NOMO-1 treated with dmso at 0.1 percent for 144 hours (cell line): ENCODE results near the gene SRP68.
"Not testable (repeated sequence)": the region's sequence is repeated elsewhere in the genome, so short reads cannot be mapped to it uniquely, and the experiment has no call there.

Experiments used
- DNase-seq: peaks from one replicate; lab custom pipeline; 2025; ENCODE audit not compliant: unreplicated experiment; lab: John Stamatoyannopoulos, UW

SRP68 gene

GRCh38 chr17:76077584-76078110 lies 5.3 kb upstream of the SRP68 start:
- no peak for DNase-seq

- no peak for DNase-seq
These were observed 4.7 kb upstream of the SRP68 start for GRCh38 chr17:76076765-76077583.

GRCh38 chr17:76076146-76076764 lies 3.9 kb upstream of the SRP68 start:
- DNase-seq = no peak

- peak; percentile 33 for DNase-seq
These were observed 3.2 kb upstream of the SRP68 start for GRCh38 chr17:76075364-76076145.

GRCh38 chr17:76074390-76075363 lies 2.4 kb upstream of the SRP68 start, which contains the start of gene GALR2:
Gene GALR2, plus strand, starts transcription at chr17:76074781. Its CDS starts 103 bp downstream, at chr17:76074884.
- DNase-seq = no peak

- DNase-seq = no peak
These were observed 678 bp downstream of the SRP68 start for GRCh38 chr17:76071531-76072147.

GRCh38 chr17:76065775-76066174 lies 6.5 kb downstream of the SRP68 start:
- DNase-seq = no peak

DNA sequence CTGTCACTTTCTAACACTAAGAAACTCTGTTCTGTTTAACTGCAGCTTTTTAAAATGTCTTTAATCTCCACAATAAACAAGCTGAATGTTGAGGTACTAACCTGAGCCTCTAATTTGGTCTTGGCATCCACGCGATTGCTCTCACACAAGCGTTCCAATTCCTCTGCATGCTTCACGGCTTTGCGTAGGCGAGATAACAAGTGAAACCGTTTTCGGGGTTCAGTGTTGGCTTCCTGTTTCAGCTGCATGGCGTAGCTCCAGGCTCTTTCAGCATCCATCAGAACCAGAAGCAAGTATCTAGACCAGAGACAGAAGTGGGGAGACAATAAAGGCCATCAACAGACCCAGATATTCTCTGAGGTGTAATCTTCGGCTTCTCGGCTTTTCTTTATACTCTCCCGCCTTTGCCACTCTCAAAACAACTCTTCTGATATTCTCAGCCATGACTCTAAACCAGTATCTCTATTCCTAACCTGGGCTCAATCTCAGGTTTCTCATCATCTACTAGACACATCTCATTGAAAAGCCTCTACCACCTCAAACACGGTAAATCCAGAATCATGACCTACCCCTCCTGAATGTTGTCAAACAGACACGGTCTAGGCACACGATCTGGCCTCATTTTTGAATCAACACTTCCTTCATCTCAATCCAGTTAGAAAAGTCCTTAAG lies 8.3 kb downstream of the SRP68 start:
- no peak for DNase-seq

- DNase-seq = not testable (repeated sequence)
These were observed 14.1 kb downstream of the SRP68 start for GRCh38 chr17:76058264-76058663.

- no peak for DNase-seq
These were observed 15.4 kb downstream of the SRP68 start for GRCh38 chr17:76056882-76057281.

GRCh38 chr17:76054112-76054476 lies 18.2 kb downstream of the SRP68 start:
- no peak for DNase-seq

DNA sequence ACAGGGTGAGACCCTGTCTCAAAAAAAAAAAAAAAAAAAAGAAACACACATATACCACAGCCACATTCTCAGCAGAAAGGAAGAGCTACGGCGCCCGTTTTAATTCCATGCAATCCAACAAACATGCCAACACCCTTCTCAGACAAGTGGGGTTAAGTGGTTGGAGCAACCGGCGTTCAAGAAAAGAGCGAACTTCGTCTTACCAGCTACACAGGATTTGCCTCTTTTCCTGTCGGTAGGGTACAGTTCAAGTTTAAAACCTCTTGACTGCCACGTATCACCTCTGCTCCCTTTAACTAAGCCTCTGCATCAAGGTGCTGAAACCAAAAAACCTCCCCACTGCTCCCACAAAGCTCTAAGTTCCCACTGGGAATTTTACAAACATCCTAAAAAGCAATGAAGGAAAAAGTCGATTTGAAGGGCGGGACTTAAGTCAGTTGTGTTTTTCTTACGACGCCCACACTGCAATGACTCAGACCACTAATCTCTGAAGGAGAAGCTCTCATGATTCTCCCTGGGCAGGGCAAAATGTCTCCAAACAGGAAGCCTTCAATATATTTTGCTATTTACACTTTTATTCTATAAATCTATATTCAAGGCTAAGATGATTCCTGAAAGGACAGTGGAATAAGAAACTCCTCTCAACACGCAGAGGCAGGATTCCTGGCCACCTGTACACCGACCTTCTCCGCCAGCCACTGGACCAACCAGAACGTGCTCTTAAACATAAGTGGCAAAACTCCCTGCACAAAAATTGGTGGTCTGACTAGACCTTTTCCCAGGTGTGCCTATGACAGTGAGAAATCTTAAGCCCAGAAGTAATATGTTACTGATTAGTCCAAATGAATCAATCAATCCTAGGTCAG lies 18.8 kb downstream of the SRP68 start:
- DNase-seq = no peak

DNA sequence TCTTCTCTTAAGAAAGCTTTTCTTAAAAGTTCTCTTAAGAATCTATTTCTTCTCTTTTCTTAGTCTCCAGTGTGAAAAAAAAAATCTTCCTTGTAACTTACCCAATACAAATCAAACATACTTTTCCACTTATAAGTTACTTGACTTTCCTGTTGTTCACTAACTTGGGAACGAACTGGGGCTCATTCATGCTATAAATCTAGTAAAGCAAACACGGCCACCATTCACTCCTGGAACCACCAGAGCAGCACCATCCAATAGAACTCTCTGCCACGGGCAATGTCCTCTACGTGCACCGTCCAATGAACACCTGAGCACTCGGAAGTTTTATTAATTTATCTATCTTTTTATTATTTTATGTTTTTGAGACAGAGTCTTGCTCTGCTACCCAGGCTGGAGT lies 20.8 kb downstream of the SRP68 start:
- no peak for DNase-seq

GRCh38 chr17:76050538-76051467 lies 21.5 kb downstream of the SRP68 start:
- no peak for DNase-seq

GRCh38 chr17:76049836-76050537 lies 22.3 kb downstream of the SRP68 start:
- no peak for DNase-seq

DNA sequence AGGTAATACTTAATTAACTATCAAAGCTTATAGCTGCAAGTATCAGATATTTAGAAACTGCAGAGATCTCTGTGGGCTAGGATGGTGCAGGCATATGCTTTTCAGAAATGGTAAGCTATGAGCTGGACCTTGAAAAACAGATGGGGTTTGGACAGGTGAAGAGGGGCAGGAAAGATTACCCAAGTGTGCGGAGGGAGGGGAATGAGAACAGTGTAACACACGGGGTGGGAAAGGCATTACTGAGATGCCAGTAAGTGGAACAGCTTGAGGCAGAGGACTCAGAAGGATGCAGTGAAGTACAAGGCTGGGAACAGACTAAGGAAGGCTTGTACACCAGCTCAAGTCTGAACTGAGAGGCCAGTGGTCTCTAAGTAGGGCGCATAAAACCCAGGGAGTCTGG lies 23.1 kb downstream of the SRP68 start:
- no peak for DNase-seq

DNA sequence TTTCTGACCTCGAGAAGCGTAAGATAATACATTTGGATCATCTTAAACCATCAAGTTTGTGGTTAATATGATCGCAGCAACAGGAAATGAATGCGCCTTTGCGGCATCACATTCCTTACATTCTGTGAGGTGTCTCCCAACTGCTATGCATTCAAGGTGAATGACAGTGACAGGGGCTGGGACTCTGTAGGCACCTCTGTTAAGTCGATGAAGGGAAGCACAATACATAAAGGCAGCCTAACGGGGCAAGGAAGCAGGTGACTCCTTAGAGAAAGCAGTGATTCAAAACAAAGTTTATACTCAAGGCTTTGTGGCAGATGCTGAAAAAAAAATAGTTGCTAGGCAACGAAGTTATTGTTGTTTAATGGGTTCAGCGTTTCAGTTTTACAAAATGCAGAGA lies 23.6 kb downstream of the SRP68 start:
- no peak for DNase-seq
